ENCODE results near the gene VAPB. TPM values are rescaled to one million over a fixed set of nuclear protein-coding genes. Genes with fewer than 3 reads are reported as not detected.

VAPB gene
- total and polyA plus RNA-seq, 7 donors: 23.4 to 47.6 (median 36.9) TPM

- Histone ChIP-seq H3K9me3 (peaks cover 0 to 6% (median 1%) of the 10 kb centered on the region in 4 donors), H3K27me3 (no peaks in the 10 kb centered on the region), H3K4me1 (no peaks in the 10 kb centered on the region), H3K36me3 (no peaks in the 10 kb centered on the region), H3K27ac (no peak overlapping the region), H3K4me3 (no peak overlapping the region)
- no peak for DNase-seq
- 92 to 93% methylated on average over 7 of the region's 7 CpGs for WGBS, 2 donors
- intact Hi-C loops (cut with DNase I): loop anchor here (10.0 kb wide), 1 partner anchor 193 kb away; no protein-coding TSS in a partner anchor
- TF ChIP-seq EP300 (IDR thresholded peaks at IDR 0.05) (no peak), POLR2AphosphoS5 (IDR thresholded peaks at IDR 0.05) (no peak), POLR2A (IDR thresholded peaks at IDR 0.05) (no peak)
- TF ChIP-seq, protein P1, sequence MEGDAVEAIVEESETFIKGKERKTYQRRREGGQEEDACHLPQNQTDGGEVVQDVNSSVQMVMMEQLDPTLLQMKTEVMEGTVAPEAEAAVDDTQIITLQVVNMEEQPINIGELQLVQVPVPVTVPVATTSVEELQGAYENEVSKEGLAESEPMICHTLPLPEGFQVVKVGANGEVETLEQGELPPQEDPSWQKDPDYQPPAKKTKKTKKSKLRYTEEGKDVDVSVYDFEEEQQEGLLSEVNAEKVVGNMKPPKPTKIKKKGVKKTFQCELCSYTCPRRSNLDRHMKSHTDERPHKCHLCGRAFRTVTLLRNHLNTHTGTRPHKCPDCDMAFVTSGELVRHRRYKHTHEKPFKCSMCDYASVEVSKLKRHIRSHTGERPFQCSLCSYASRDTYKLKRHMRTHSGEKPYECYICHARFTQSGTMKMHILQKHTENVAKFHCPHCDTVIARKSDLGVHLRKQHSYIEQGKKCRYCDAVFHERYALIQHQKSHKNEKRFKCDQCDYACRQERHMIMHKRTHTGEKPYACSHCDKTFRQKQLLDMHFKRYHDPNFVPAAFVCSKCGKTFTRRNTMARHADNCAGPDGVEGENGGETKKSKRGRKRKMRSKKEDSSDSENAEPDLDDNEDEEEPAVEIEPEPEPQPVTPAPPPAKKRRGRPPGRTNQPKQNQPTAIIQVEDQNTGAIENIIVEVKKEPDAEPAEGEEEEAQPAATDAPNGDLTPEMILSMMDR (IDR thresholded peaks at IDR 0.05): no peak
These were observed 7.4 kb upstream of the VAPB start for GRCh38 chr20:58381627-58382026.

DNA sequence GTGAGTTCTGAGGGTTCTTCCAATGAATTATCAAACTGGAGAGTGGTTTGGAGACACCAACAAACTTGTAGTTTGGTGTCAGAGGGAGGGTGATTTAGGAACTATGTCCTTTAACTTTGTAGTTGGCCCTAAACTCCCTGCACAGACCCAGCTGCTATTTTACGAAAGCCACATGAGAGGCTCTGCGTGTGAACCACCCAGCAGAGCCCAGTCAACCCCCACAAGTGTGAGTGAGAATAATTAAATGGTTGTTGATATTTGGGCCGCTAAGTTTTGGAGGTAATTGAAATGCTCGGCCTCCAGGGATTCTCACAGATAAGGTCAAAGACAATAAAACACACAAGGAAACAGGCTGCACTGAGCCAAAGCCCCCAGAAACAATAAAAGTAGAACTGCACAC, 6.9 kb upstream of the VAPB start:
- Histone ChIP-seq H3K4me1 (no peaks in the 10 kb centered on the region), H3K36me3 (no peaks in the 10 kb centered on the region), H3K4me3 (no peak overlapping the region), H3K27me3 (no peaks in the 10 kb centered on the region), H3K9me3 (peaks cover 0 to 6% (median 1%) of the 10 kb centered on the region in 4 donors), H3K27ac (no peak overlapping the region)
- TF ChIP-seq EP300 (IDR thresholded peaks at IDR 0.05): no peak
- no peak for TF ChIP-seq POLR2AphosphoS5 (IDR thresholded peaks at IDR 0.05)
- TF ChIP-seq, protein P1 (IDR thresholded peaks at IDR 0.05): no peak
- TF ChIP-seq POLR2A (IDR thresholded peaks at IDR 0.05): no peak
- intact Hi-C loops (cut with DNase I): loop anchor here (10.0 kb wide), 1 partner anchor 193 kb away; no protein-coding TSS in a partner anchor
- WGBS, 2 donors: 61 to 77% methylated on average over 4 of the region's 4 CpGs
- DNase-seq: no peak

DNA sequence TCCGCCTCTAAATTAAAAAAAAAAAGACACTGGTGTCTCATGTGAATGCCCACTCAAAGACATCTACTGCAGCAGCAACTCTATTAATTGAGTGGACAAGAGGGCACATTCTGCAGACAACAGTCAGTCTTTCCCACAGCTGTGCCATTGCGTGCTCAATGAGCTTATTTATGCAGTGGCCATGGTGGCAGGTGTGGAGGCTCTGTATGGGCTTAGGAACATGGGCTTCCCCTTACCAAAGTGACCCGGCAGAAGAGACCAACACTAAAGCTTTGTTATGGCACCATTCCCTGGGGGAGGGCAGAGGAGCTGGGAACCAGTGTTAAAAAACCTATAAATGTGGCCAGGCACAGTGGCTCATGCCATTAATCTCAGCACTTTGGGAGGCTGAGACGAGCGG, 4.2 kb upstream of the VAPB start:
- intact Hi-C loops (cut with DNase I): loop anchor here (5.0 to 10.0 kb wide), 2 partner anchors 190 to 267 kb away; partner anchors contain the start of gene STX16
- 92 to 94% methylated on average over 5 of the region's 5 CpGs for WGBS, 2 donors
- no peak overlapping the region for H3K4me3 ChIP-seq

DNA sequence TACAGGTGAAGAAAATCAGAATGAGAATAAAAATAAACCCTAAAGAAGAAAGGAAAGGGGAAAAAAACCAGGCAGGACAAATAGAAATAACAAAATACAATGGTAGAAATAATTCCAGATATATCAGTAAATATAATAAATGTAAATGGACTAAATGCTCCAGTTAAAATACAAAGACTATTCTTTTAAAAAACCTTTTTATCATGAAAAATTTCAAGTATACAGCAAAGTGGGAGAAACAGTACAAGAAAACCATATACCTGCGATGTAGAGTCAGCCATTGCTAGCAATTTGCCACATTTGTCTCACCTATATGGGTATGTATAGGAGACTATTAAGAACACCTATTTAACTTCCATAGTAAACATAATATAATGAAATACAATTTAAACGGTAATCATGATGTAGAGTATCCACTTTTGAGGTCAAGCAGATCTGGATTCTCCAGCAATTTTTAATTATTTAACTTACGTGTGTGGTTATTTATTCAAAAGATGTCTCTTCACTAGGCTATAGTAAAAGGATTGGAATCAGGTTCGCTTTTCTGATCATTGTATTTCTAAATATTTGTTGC, 914 bp upstream of the VAPB start:
- no peak for TF ChIP-seq POLR2A (IDR thresholded peaks at IDR 0.05)
- no peak for TF ChIP-seq EP300 (IDR thresholded peaks at IDR 0.05)
- TF ChIP-seq POLR2AphosphoS5 (IDR thresholded peaks at IDR 0.05): no peak
- TF ChIP-seq, protein P1 (IDR thresholded peaks at IDR 0.05): no peak
- H3K4me3 ChIP-seq: peak overlapping the region in 3 of 4 donors; percentile 85 to 91 (median 88)
- intact Hi-C loops (cut with DNase I): loop anchor here (2.0 to 10.0 kb wide), 3 partner anchors 21 to 264 kb away; partner anchors contain the start of gene STX16
- H3K9me3 ChIP-seq: no peaks in the 10 kb centered on the region
- peaks cover 0 to 34% (median 31%) of the 10 kb centered on the region in 4 donors for H3K4me1 ChIP-seq
- H3K27me3 ChIP-seq: no peaks in the 10 kb centered on the region
- no peaks in the 10 kb centered on the region for H3K36me3 ChIP-seq
- 52 to 76% methylated on average over 4 of the region's 4 CpGs for WGBS, 2 donors
- no peak for DNase-seq
- peak overlapping the region; percentile 89 to 96 (median 94) for H3K27ac ChIP-seq

More for the DNA sequence above, 4.2 kb upstream of the VAPB start:
- H3K9me3 ChIP-seq: peaks cover 0 to 6% (median 1%) of the 10 kb centered on the region in 4 donors
- H3K4me1 ChIP-seq: peaks cover 0 to 3% (median 1%) of the 10 kb centered on the region in 4 donors
- H3K27ac ChIP-seq: no peak overlapping the region
- no peaks in the 10 kb centered on the region for H3K36me3 ChIP-seq
- no peaks in the 10 kb centered on the region for H3K27me3 ChIP-seq
- no peak for TF ChIP-seq EP300 (IDR thresholded peaks at IDR 0.05)
- TF ChIP-seq POLR2AphosphoS5 (IDR thresholded peaks at IDR 0.05): no peak
- TF ChIP-seq, protein P1 (IDR thresholded peaks at IDR 0.05): no peak
- TF ChIP-seq POLR2A (IDR thresholded peaks at IDR 0.05): no peak
- DNase-seq: no peak
